Gastroesophageal sphincter (tissue), 4 donors: ENCODE measurements around the gene FCER2. TPM values are rescaled to one million over a fixed set of nuclear protein-coding genes. Genes with fewer than 3 reads are reported as not detected.

Source experiments
- ATAC-seq: fragments of 150-250 bp; one replicate; pipeline ENCODE4 v1.9.1; 2016; ENCODE audit warnings: mild to moderate bottlenecking, moderate library complexity
- H3K27ac ChIP-seq, 4 donors: fragments of 200-600 bp; sonication (generic) in 3 of 4; 1 replicate in 3 of 4; 2 replicates in 1 of 4; pipeline ENCODE4 v1.5.1; 2016 to 2019
- H3K27me3 ChIP-seq: fragments of 200-600 bp; sonication (generic); one replicate; pipeline ENCODE4 v1.5.1; 2019
- H3K36me3 ChIP-seq, 2 donors: fragments of 200-600 bp; sonication (generic); one replicate each; pipeline ENCODE4 v1.5.1; 2019; ENCODE audit warnings: control low read depth in 1 of 2
- H3K4me1 ChIP-seq, 3 donors: fragments of 200-600 bp; sonication (generic); 1 replicate in 2 of 3; 2 replicates in 1 of 3; pipeline ENCODE4 v1.5.1; 2016 to 2019; ENCODE audit warnings: control low read depth in 2 of 3
- H3K4me3 ChIP-seq, 2 donors: fragments of 200-600 bp; sonication (generic); one replicate each; pipeline ENCODE4 v1.5.1; 2019; ENCODE audit warnings: mild to moderate bottlenecking in 1 of 2, moderate library complexity in 1 of 2
- H3K9me3 ChIP-seq, 3 donors: fragments of 200-600 bp; sonication (generic); one replicate each; pipeline ENCODE4 v1.5.1; 2017 to 2019; ENCODE audit warnings: control low read depth in 2 of 3
- CTCF ChIP-seq, 4 experiments: fragments of 200-600 bp in 2 of 4; fragments of 450-650 bp in 2 of 4; sonication (generic) in 1 of 4; IDR thresholded peaks; one replicate each; pipeline ENCODE4 v1.5.1; 2017 to 2019; ENCODE audit warnings: antibody characterized with exemption in 4 of 4, mild to moderate bottlenecking in 2 of 4, moderate library complexity in 2 of 4
- EP300 ChIP-seq: sonication (generic); formaldehyde crosslinking; IDR thresholded peaks from one replicate; pipeline ENCODE4 v1.6.1; 2017; ENCODE audit warnings: antibody characterized with exemption, mild to moderate bottlenecking
- POLR2A ChIP-seq, 2 donors: fragments of 450-650 bp; IDR thresholded peaks; one replicate each; pipeline ENCODE4 v1.6.1; 2017; ENCODE audit warnings: antibody characterized with exemption in 2 of 2, mild to moderate bottlenecking in 2 of 2, moderate library complexity in 1 of 2
- POLR2AphosphoS5 ChIP-seq: sonication (generic); formaldehyde crosslinking; IDR thresholded peaks from one replicate; pipeline ENCODE4 v1.6.1; 2017; ENCODE audit warnings: antibody characterized with exemption
- WGBS, 2 donors: methylation state at CpG; one replicate each; pipeline ENCODE4 v1.1.5; 2018; ENCODE audit warnings: low coverage in 1 of 2; 5-methylcytosine and 5-hydroxymethylcytosine counted together
- total RNA-seq, 4 donors: library from RNA; depleted of rRNA; stranded (reverse); fragments of >200 nt; gene quantifications; one replicate each; pipeline ENCODE4 v1.1.0, GENCODE V29; 2016

FCER2 gene
- total RNA-seq, 4 donors from 2014 or later, result 1.2 TPM; not detected in 3

- WGBS, 2 donors, result 52% methylated on average over 4 to 9 of the region's 12 CpGs
- Histone ChIP-seq H3K4me1 (peaks cover 0 to 11% (median 0%) of the 10 kb centered on the region in 3 donors), H3K36me3 (no peaks in the 10 kb centered on the region), H3K4me3 (no peak overlapping the region), H3K9me3 (no peaks in the 10 kb centered on the region), H3K27me3 (peaks cover 79% of the 10 kb centered on the region), H3K27ac (no peak overlapping the region)
- ATAC-seq, result no peak
- TF ChIP-seq POLR2AphosphoS5 (no peak), EP300 (no peak)
These were observed 32.6 kb upstream of the FCER2 start for GRCh38 chr19:7734220-7735203.

GRCh38 chr19:7733376-7733775 is 31.4 kb upstream of the FCER2 start:
- no peak for TF ChIP-seq EP300
- TF ChIP-seq POLR2AphosphoS5, result no peak
- no peak for TF ChIP-seq POLR2A (IDR thresholded peaks at IDR 0.05)
- TF ChIP-seq CTCF (IDR thresholded peaks at IDR 0.05), result no peak
- H3K27me3 ChIP-seq, result peaks cover 79% of the 10 kb centered on the region
- H3K36me3 ChIP-seq, result no peaks in the 10 kb centered on the region
- ATAC-seq, result no peak
- H3K4me1 ChIP-seq, result peaks cover 0 to 11% (median 0%) of the 10 kb centered on the region in 3 donors
- H3K9me3 ChIP-seq, result no peaks in the 10 kb centered on the region
- no peak overlapping the region for H3K27ac ChIP-seq
- 48 to 64% methylated on average over 4 to 6 of the region's 6 CpGs for WGBS, 2 donors
- no peak overlapping the region for H3K4me3 ChIP-seq

GRCh38 chr19:7732045-7732444 is 30.1 kb upstream of the FCER2 start, which contains the start of gene CLEC4G:
CLEC4G (minus strand) TSS chr19:7732110; CDS start chr19:7732102, 8 bp downstream.
- H3K36me3 ChIP-seq, result no peaks in the 10 kb centered on the region
- TF ChIP-seq CTCF (IDR thresholded peaks at IDR 0.05) (no peak), EP300 (no peak), POLR2AphosphoS5 (no peak), POLR2A (IDR thresholded peaks at IDR 0.05) (no peak)
- no peaks in the 10 kb centered on the region for H3K9me3 ChIP-seq
- WGBS, 2 donors, result 24 to 58% methylated on average over 4 of the region's 9 CpGs
- no peak within 1 kb of the TSS for H3K27ac ChIP-seq
- peak; percentile 19 for ATAC-seq
- H3K27me3 ChIP-seq, result peaks cover 77% of the 10 kb centered on the region
- no peak within 1 kb of the TSS for H3K4me3 ChIP-seq
- H3K4me1 ChIP-seq, result peaks cover 0 to 11% (median 0%) of the 10 kb centered on the region in 3 donors

- TF ChIP-seq EP300 (no peak), POLR2AphosphoS5 (no peak), CTCF (IDR thresholded peaks at IDR 0.05) (no peak), POLR2A (IDR thresholded peaks at IDR 0.05) (no peak)
- no peak overlapping the region for H3K4me3 ChIP-seq
- no peak overlapping the region for H3K27ac ChIP-seq
- no peaks in the 10 kb centered on the region for H3K9me3 ChIP-seq
- H3K36me3 ChIP-seq, result no peaks in the 10 kb centered on the region
- 100% methylated on average over 1 of the region's 5 CpGs; no CpG with 5 or more reads in 1 of the 2 donors for WGBS, 2 donors
- no peak for ATAC-seq
- H3K27me3 ChIP-seq, result peaks cover 77% of the 10 kb centered on the region
- peaks cover 0 to 11% (median 0%) of the 10 kb centered on the region in 3 donors for H3K4me1 ChIP-seq
These were observed 29.7 kb upstream of the FCER2 start for GRCh38 chr19:7731615-7732014.

- ATAC-seq, result no peak
- WGBS, 2 donors, result no CpG with 5 or more reads among the region's 39 CpGs
These were observed 29.3 kb upstream of the FCER2 start for GRCh38 chr19:7731218-7731595.

More at GRCh38 chr19:7731218-7731595, 29.3 kb upstream of the FCER2 start:
- Histone ChIP-seq H3K9me3 (no peaks in the 10 kb centered on the region), H3K27ac (no peak overlapping the region), H3K4me1 (peaks cover 0 to 11% (median 0%) of the 10 kb centered on the region in 3 donors), H3K4me3 (no peak overlapping the region), H3K36me3 (no peaks in the 10 kb centered on the region), H3K27me3 (peaks cover 78% of the 10 kb centered on the region)
- TF ChIP-seq POLR2AphosphoS5 (no peak), POLR2A (IDR thresholded peaks at IDR 0.05) (no peak), CTCF (IDR thresholded peaks at IDR 0.05) (no peak), EP300 (no peak)
